Panc1 (cell line): ENCODE results near the gene RPS6KL1.

Experiments used
- TCF7L2 ChIP-seq: IDR thresholded peaks from 2 replicates; pipeline ENCODE4 v1.6.1; 2011; ENCODE audit warnings: mild to moderate bottlenecking, low read depth, low read length, inconsistent platforms
- TF ChIP-seq, protein P1 (sequence below): fragments of 450-650 bp; IDR thresholded peaks from 2 replicates; pipeline ENCODE4 v1.5.1; 2017; ENCODE audit warnings: mild to moderate bottlenecking

DNA sequence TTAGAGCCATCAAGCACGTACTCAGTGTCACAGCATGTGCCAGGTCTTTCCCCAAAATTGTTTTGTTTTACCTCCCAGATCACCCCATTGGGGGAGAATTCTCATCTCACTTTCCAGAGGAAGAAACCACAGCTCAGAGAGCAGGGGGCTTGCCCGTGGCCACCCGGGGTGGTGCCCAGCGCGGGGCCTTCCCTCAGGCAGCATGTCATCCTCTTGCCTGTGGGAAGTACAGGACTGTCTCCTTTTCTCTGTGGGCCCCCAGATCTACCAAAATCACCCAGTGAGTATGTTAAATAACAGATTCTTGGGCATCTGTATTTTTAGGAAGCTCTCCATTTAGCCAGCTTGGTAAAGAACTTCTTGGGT, 5.9 kb downstream of the RPS6KL1 start:
- TF ChIP-seq, protein P1, sequence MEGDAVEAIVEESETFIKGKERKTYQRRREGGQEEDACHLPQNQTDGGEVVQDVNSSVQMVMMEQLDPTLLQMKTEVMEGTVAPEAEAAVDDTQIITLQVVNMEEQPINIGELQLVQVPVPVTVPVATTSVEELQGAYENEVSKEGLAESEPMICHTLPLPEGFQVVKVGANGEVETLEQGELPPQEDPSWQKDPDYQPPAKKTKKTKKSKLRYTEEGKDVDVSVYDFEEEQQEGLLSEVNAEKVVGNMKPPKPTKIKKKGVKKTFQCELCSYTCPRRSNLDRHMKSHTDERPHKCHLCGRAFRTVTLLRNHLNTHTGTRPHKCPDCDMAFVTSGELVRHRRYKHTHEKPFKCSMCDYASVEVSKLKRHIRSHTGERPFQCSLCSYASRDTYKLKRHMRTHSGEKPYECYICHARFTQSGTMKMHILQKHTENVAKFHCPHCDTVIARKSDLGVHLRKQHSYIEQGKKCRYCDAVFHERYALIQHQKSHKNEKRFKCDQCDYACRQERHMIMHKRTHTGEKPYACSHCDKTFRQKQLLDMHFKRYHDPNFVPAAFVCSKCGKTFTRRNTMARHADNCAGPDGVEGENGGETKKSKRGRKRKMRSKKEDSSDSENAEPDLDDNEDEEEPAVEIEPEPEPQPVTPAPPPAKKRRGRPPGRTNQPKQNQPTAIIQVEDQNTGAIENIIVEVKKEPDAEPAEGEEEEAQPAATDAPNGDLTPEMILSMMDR = no peak
- TF ChIP-seq TCF7L2 = no peak
